ENCODE measurements around the gene ABL1.

- TF ChIP-seq CTCF (IDR thresholded peaks at IDR 0.05; ENCODE audit: low read length) (no peak), EZH2 (IDR thresholded peaks at IDR 0.05; ENCODE audit: borderline replicate concordance, low read length) (no peak)
Measured at GRCh38 chr9:130890124-130890523, 55.1 kb downstream of the ABL1 start.

Data from OCI-LY1 (cell line).